Uterus (tissue), 2 donors: ENCODE results near the gene RAI1.

Source experiments
- CTCF ChIP-seq, 4 experiments: fragments of 200-600 bp in 2 of 4; fragments of 450-650 bp in 2 of 4; sonication (generic) in 2 of 4; IDR thresholded peaks; one replicate each; pipeline ENCODE4 v1.5.1; 2016 to 2019; ENCODE audit warnings: antibody characterized with exemption in 4 of 4, mild to moderate bottlenecking in 2 of 4, moderate library complexity in 1 of 4
- POLR2A ChIP-seq, 2 donors: fragments of 450-650 bp; IDR thresholded peaks; one replicate each; pipeline ENCODE4 v1.6.1; 2016; ENCODE audit warnings: antibody characterized with exemption in 2 of 2, mild to moderate bottlenecking in 1 of 2, moderate library complexity in 1 of 2

DNA sequence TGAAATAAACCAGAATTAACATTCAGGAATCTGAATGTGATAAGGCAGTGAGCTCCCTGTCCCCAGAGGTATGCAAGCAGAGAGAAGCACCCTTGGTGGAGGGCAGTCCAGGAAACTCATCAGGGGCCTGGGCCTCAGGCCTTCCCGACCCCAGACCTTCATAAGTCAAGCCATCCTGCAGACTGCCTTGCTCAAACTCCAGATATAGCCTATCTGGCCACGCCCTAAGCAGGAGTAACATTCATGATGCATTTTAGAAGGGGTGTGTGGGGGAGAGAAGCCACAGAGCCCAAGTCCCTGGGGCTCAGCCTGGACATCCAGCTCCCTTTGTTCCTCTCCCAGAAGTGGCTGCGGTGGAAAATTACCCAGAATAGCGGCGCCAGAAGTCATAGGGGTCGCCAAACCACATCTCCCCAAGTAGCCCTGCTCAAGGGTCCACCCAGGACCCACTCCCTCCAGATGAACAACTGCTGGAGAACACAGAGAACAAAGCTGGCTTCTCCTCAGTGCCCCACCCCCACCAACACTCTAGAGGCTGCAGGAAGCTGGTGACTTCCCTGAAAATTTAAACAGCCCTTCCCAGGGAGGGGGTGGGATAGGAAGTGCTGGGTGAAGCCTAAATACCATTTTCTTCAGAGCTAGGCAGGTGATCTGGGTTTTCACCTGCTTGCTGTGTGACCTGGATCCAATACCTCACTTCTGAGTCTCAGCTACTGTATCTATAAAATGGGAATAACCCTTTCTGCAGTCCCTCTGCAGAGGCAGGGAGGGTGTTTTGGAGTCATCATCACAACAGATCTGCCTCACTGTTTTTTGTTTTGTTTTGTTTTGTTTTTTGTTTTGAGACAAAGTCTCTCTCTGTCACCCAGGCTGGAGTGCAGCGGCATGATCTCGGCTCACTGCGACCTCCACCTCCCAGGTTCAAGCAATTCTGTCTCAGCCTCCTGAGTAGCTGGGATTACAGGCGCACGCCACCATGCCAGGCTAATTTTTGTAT lies 157.0 kb downstream of the RAI1 start:
- TF ChIP-seq CTCF (IDR thresholded peaks at IDR 0.05) (no peak), POLR2A (IDR thresholded peaks at IDR 0.05) (no peak)
